Right lobe of liver (tissue), 4 donors: ENCODE data around the gene HPS5.

ENCODE experiments used
- CTCF ChIP-seq, 4 donors: fragments of 200-600 bp in 3 of 4; fragments of 450-650 bp in 1 of 4; IDR thresholded peaks; one replicate each; pipeline versions ENCODE4 v1.5.1 to v1.8.0; 2016 to 2022; ENCODE audit warnings: antibody characterized with exemption in 4 of 4, mild to moderate bottlenecking in 2 of 4
- POLR2A ChIP-seq: fragments of 450-650 bp; IDR thresholded peaks from one replicate; pipeline ENCODE4 v1.6.1; 2017; ENCODE audit warnings: antibody characterized with exemption, mild to moderate bottlenecking
- donor health status: DM: no; HTN: no; CAD: no.
- donor health status: DM: no; HTN: no; CAD: no.
- donor health status: DM: no; HTN: yes; CAD: no.

GRCh38 chr11:18309691-18310090, 12.2 kb downstream of the HPS5 start:
- TF ChIP-seq CTCF (IDR thresholded peaks at IDR 0.05) (no peak), POLR2A (peak; percentile 76)
